IMR-90 (cell line): ENCODE results near the gene FRMD1. TPM values are rescaled to one million over a fixed set of nuclear protein-coding genes. Genes with fewer than 3 reads are reported as not detected.

Experiments
- ATAC-seq: fragments of 200-7000 bp; cut with Tn5 transposase; 2 replicates; pipeline ENCODE4 v1.9.1; 2020; ENCODE audit warnings: low read depth, mild to moderate bottlenecking, moderate library complexity
- BruUV-seq: library from RNA; stranded (reverse); fragments of 400-500 nt; replicated peaks from 2 replicates; lab custom pipeline; 2021; lab: Mats Ljungman, UMichigan
- CTCF ChIA-PET: fragments of 300-600 bp; formaldehyde crosslinking; extraction: SDS; loops from one replicate; lab custom pipeline; 2021; ENCODE audit warnings: antibody characterized with exemption; lab: Yijun Ruan, JAX
- POLR2A ChIA-PET: fragments of 300-600 bp; sonication (Branson Sonifier 250); formaldehyde crosslinking; loops from one replicate; lab custom pipeline; 2022; ENCODE audit warnings: antibody characterized with exemption; ENCODE audit not compliant: unreplicated experiment; lab: Charles Lee
- DNase-seq: peaks from one replicate; pipeline ENCODE4 v3.0.0; 2013
- H2AFZ ChIP-seq: replicated peaks from 2 replicates; pipeline ENCODE3; 2013; ENCODE audit warnings: low read length, mild to moderate bottlenecking; ENCODE audit not compliant: poor library complexity
- H2AK5ac ChIP-seq: 2 replicates; pipeline ENCODE4 v1.6.1; 2013; ENCODE audit warnings: low read depth, low read length, inconsistent platforms
- H2AK9ac ChIP-seq: replicated peaks from 2 replicates; pipeline ENCODE3; 2013; ENCODE audit warnings: mild to moderate bottlenecking, low read depth, low read length, moderate library complexity; ENCODE audit not compliant: poor library complexity
- H2BK120ac ChIP-seq: 2 replicates; pipeline ENCODE4 v1.6.1; 2013; ENCODE audit warnings: low read depth, low read length, inconsistent platforms
- H2BK15ac ChIP-seq: 3 replicates; pipeline ENCODE4 v1.6.1; 2013; ENCODE audit warnings: low read depth, low read length, inconsistent platforms
- H2BK20ac ChIP-seq: 2 replicates; pipeline ENCODE4 v1.6.1; 2013; ENCODE audit warnings: low read depth, mild to moderate bottlenecking, inconsistent platforms, low read length, moderate library complexity
- H2BK5ac ChIP-seq: 2 replicates; pipeline ENCODE4 v1.6.1; 2013; ENCODE audit warnings: mild to moderate bottlenecking, low read depth, low read length, inconsistent platforms; ENCODE audit not compliant: poor library complexity, severe bottlenecking
- H3K14ac ChIP-seq: replicated peaks from 2 replicates; pipeline ENCODE4 v1.6.1; 2013; ENCODE audit warnings: low read depth, low read length, inconsistent platforms
- H3K18ac ChIP-seq: 2 replicates; pipeline ENCODE4 v1.6.1; 2013; ENCODE audit warnings: low read depth, low read length, control low read depth
- H3K23ac ChIP-seq: 2 replicates; pipeline ENCODE4 v1.6.1; 2013; ENCODE audit warnings: low read depth, low read length, inconsistent platforms
- H3K27ac ChIP-seq: 2 replicates; pipeline ENCODE4 v1.5.1; 2013; ENCODE audit warnings: mild to moderate bottlenecking, control low read depth, low read length; ENCODE audit not compliant: insufficient read depth
- H3K27me3 ChIP-seq: 2 replicates; pipeline ENCODE4 v1.6.1; 2013; ENCODE audit warnings: low read length; ENCODE audit not compliant: control insufficient read depth, insufficient read depth
- H3K36me3 ChIP-seq: 2 replicates; pipeline ENCODE4 v1.6.1; 2013; ENCODE audit warnings: low read length, mixed read lengths; ENCODE audit not compliant: control insufficient read depth, insufficient read depth
- H3K4ac ChIP-seq: 2 replicates; pipeline ENCODE4 v1.6.1; 2013; ENCODE audit warnings: low read depth, low read length, inconsistent platforms
- H3K4me1 ChIP-seq: 2 replicates; pipeline ENCODE4 v1.6.1; 2013; ENCODE audit warnings: low read length, mixed read lengths; ENCODE audit not compliant: control insufficient read depth, insufficient read depth
- H3K4me2 ChIP-seq: 2 replicates; pipeline ENCODE4 v1.6.1; 2013; ENCODE audit warnings: low read depth, mild to moderate bottlenecking, control low read depth, low read length, moderate library complexity
- H3K4me3 ChIP-seq: 2 replicates; pipeline ENCODE4 v1.5.1; 2013; ENCODE audit warnings: low read depth, mild to moderate bottlenecking, control low read depth, low read length, moderate library complexity; ENCODE audit not compliant: insufficient read depth
- H3K56ac ChIP-seq: 2 replicates; pipeline ENCODE4 v1.6.1; 2013; ENCODE audit warnings: low read length, inconsistent platforms; ENCODE audit not compliant: insufficient read depth; ENCODE audit errors: extremely low read depth
- H3K79me1 ChIP-seq, 2 experiments: 2 replicates each; pipeline ENCODE4 v1.6.1; 2013; ENCODE audit warnings: low read length in 2 of 2, inconsistent platforms in 1 of 2, low read depth in 1 of 2
- H3K9ac ChIP-seq: 2 replicates; pipeline ENCODE4 v1.6.1; 2013; ENCODE audit warnings: low read depth, low read length, control low read depth
- H3K9me1 ChIP-seq: 2 replicates; pipeline ENCODE4 v1.6.1; 2013; ENCODE audit warnings: low read length, inconsistent platforms; ENCODE audit not compliant: insufficient read depth
- H3K9me3 ChIP-seq: 2 replicates; pipeline ENCODE4 v1.6.1; 2013; ENCODE audit warnings: low read length; ENCODE audit not compliant: control insufficient read depth, insufficient read depth
- H4K20me1 ChIP-seq: 2 replicates; pipeline ENCODE4 v1.6.1; 2013; ENCODE audit warnings: low read length, inconsistent platforms; ENCODE audit not compliant: insufficient read depth
- H4K5ac ChIP-seq: 2 replicates; pipeline ENCODE4 v1.6.1; 2013; ENCODE audit warnings: mild to moderate bottlenecking, low read depth, low read length, control low read depth
- H4K8ac ChIP-seq, 2 experiments: 2 replicates each; pipeline ENCODE4 v1.6.1; 2013; ENCODE audit warnings: low read depth in 2 of 2, low read length in 2 of 2, control low read depth in 1 of 2, inconsistent platforms in 1 of 2
- H4K91ac ChIP-seq: 2 replicates; pipeline ENCODE4 v1.6.1; 2013; ENCODE audit warnings: low read depth, low read length, inconsistent platforms; ENCODE audit not compliant: insufficient read depth
- BHLHE40 ChIP-seq: fragments of 150-350 bp; IDR thresholded peaks from 2 replicates; pipeline ENCODE4 v1.6.1; 2016; ENCODE audit warnings: mild to moderate bottlenecking, low read depth, low read length
- CEBPB ChIP-seq: IDR thresholded peaks from 2 replicates; pipeline ENCODE4 v1.6.1; 2012; ENCODE audit warnings: low read depth, low read length, improper control_type of control experiment
- CHD1 ChIP-seq: IDR thresholded peaks from 2 replicates; pipeline ENCODE4 v1.6.1; 2012; ENCODE audit warnings: low read depth, low read length, improper control_type of control experiment
- CTCF ChIP-seq: conservative IDR thresholded peaks from 2 replicates; pipeline ENCODE4 v1.5.1; 2012; ENCODE audit warnings: mild to moderate bottlenecking, low read depth, low read length, improper control_type of control experiment
- ELK1 ChIP-seq: fragments of 150-350 bp; IDR thresholded peaks from 2 replicates; pipeline ENCODE4 v1.6.1; 2016; ENCODE audit warnings: low read depth, mild to moderate bottlenecking, low read length, moderate library complexity, borderline replicate concordance
- FOS ChIP-seq: fragments of 150-350 bp; IDR thresholded peaks from 2 replicates; pipeline ENCODE4 v1.6.1; 2016; ENCODE audit warnings: low read depth, low read length
- MAFK ChIP-seq: IDR thresholded peaks from 2 replicates; pipeline ENCODE4 v1.6.1; 2012; ENCODE audit warnings: low read depth, low read length, improper control_type of control experiment
- MAZ ChIP-seq: IDR thresholded peaks from 2 replicates; pipeline ENCODE4 v1.6.1; 2012; ENCODE audit warnings: low read depth, mild to moderate bottlenecking, low read length, improper control_type of control experiment, moderate library complexity, borderline replicate concordance
- MXI1 ChIP-seq: IDR thresholded peaks from 2 replicates; pipeline ENCODE4 v1.6.1; 2012; ENCODE audit warnings: low read depth, mild to moderate bottlenecking, low read length, moderate library complexity, borderline replicate concordance
- NFE2L2 ChIP-seq: fragments of 150-350 bp; IDR thresholded peaks from 2 replicates; pipeline ENCODE4 v1.6.1; 2016; ENCODE audit warnings: low read depth, mild to moderate bottlenecking, low read length
- POLR2A ChIP-seq: IDR thresholded peaks from 2 replicates; pipeline ENCODE4 v1.6.1; 2012; ENCODE audit warnings: mild to moderate bottlenecking, low read depth, low read length
- RAD21 ChIP-seq: IDR thresholded peaks from 2 replicates; pipeline ENCODE4 v1.6.1; 2012; ENCODE audit warnings: low read length, improper control_type of control experiment
- RCOR1 ChIP-seq: IDR thresholded peaks from 2 replicates; pipeline ENCODE4 v1.6.1; 2012; ENCODE audit warnings: mild to moderate bottlenecking, low read length, improper control_type of control experiment; ENCODE audit not compliant: insufficient replicate concordance
- RFX5 ChIP-seq: IDR thresholded peaks from 2 replicates; pipeline ENCODE4 v1.8.0; 2012; ENCODE audit warnings: low read depth, mild to moderate bottlenecking, low read length, moderate library complexity
- SMC3 ChIP-seq: fragments of 150-350 bp; IDR thresholded peaks from 2 replicates; pipeline ENCODE4 v1.6.1; 2016; ENCODE audit warnings: low read depth, mild to moderate bottlenecking, antibody characterized with exemption, low read length, moderate library complexity
- WGBS, 2 experiments: methylation state at CpG; one replicate each; pipeline versions ENCODE4 v1.1.5 to v1.1.7; 2013; ENCODE audit warnings: missing lambda C conversion rate in 2 of 2; ENCODE audit not compliant: insufficient read length in 1 of 2; ENCODE audit errors: extremely low coverage in 2 of 2; 5-methylcytosine and 5-hydroxymethylcytosine counted together
- dilution Hi-C: fragments of 300-500 bp; cut with HindIII; formaldehyde crosslinking; loops from one replicate; pipeline ENCODE4 v1.14.3; 2018; ENCODE audit warnings: low sequenced_read_pairs; ENCODE audit not compliant: unreplicated experiment
- in situ Hi-C: fragments of 300-500 bp; cut with MboI; formaldehyde crosslinking; loops from 3 replicates; pipeline ENCODE4 v1.14.3; 2019; ENCODE audit warnings: low sequenced_read_pairs, inconsistent platforms, mixed read lengths
- intact Hi-C: fragments of 100-400 bp; cut with micrococcal nuclease; formaldehyde crosslinking; loops from 2 replicates; pipeline ENCODE4 v1.10.0; 2022
- polyA plus RNA-seq, 3 experiments: library from polyadenylated mRNA; depleted of rRNA; stranded (reverse); fragments of >200 nt; gene quantifications; 2 replicates each; pipeline ENCODE4 v1.2.3, GENCODE V29; 2012; ENCODE audit warnings: low replicate concordance in 1 of 3
- total RNA-seq: library from RNA; depleted of rRNA; stranded (reverse); fragments of >200 nt; gene quantifications from 2 replicates; pipeline ENCODE4 v1.2.3, GENCODE V29; 2012
- TF ChIP-seq, protein P1 (sequence below): fragments of 150-350 bp; IDR thresholded peaks from 2 replicates; pipeline ENCODE4 v1.6.1; 2017; ENCODE audit warnings: mild to moderate bottlenecking, antibody characterized with exemption, low read length, low read depth

The FRMD1 gene
- total and polyA plus RNA-seq, 2 of the 4 experiments (the other 2 are of a cell fraction) = not detected

GRCh38 chr6:168078175-168078942 is 653 bp downstream of the FRMD1 start:
- no peak for DNase-seq
- Histone ChIP-seq H3K36me3 (no peaks in the 10 kb centered on the region), H4K20me1 (no peaks in the 10 kb centered on the region), H4K5ac (no peak overlapping the region), H3K9me1 (no peaks in the 10 kb centered on the region), H3K27ac (no peak overlapping the region), H3K9me3 (no peaks in the 10 kb centered on the region), H2BK120ac (no peak overlapping the region), H2BK20ac (no peak overlapping the region), H4K91ac (no peak overlapping the region), H2AK5ac (no peak overlapping the region), H2AK9ac (no peak overlapping the region), H2BK15ac (no peak overlapping the region), H2BK5ac (no peak overlapping the region), H3K4me3 (no peak overlapping the region), H3K18ac (no peak overlapping the region), H3K9ac (no peak overlapping the region), H3K4ac (no peak overlapping the region), H3K27me3 (peaks cover 5% of the 10 kb centered on the region; the same call in 1 of the 2 replicates), H3K79me1 (no peaks in the 10 kb centered on the region), H4K8ac (no peak overlapping the region), H3K56ac (no peak overlapping the region), H3K23ac (no peak overlapping the region), H3K4me1 (no peaks in the 10 kb centered on the region; the same call in 1 of the 2 replicates), H2AFZ (no peak overlapping the region), H3K4me2 (no peak overlapping the region), H3K14ac (no peak overlapping the region)
- intact Hi-C loops = no loop called here
- BruUV-seq = no TSS peak
- ChIA-PET POLR2A (no interaction called here), CTCF (no interaction called here)
- no peak for ATAC-seq
- in situ Hi-C loops = no loop called here
- TF ChIP-seq MAZ (no peak), NFE2L2 (no peak), BHLHE40 (no peak), MAFK (no peak), CTCF (no peak), FOS (no peak), SMC3 (no peak), CHD1 (no peak), RFX5 (no peak), MXI1 (no peak), RCOR1 (no peak), POLR2A (no peak), ELK1 (no peak), RAD21 (no peak), CEBPB (no peak)
- TF ChIP-seq, protein P1, sequence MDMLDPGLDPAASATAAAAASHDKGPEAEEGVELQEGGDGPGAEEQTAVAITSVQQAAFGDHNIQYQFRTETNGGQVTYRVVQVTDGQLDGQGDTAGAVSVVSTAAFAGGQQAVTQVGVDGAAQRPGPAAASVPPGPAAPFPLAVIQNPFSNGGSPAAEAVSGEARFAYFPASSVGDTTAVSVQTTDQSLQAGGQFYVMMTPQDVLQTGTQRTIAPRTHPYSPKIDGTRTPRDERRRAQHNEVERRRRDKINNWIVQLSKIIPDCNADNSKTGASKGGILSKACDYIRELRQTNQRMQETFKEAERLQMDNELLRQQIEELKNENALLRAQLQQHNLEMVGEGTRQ = no peak
- WGBS, 2 experiments = 54% methylated on average over 8 of the region's 21 CpGs; no CpG with 5 or more reads in 1 of the 2 experiments
- dilution Hi-C loops = no loop called here
